BE2C (cell line): ENCODE data around the gene TRDMT1.

ENCODE experiments used
- DNase-seq: peaks from one replicate; pipeline ENCODE4 v3.0.0-alpha.2; 2020
- H3K27me3 ChIP-seq: fragments of 250-450 bp; sonication (Bioruptor Pico); 2 replicates; pipeline ENCODE4 v1.5.1; 2020; ENCODE audit warnings: mild to moderate bottlenecking
- H3K36me3 ChIP-seq: fragments of 250-450 bp; sonication (Bioruptor Pico); 2 replicates; pipeline ENCODE4 v1.5.1; 2020; ENCODE audit warnings: mild to moderate bottlenecking
- H3K4me1 ChIP-seq: fragments of 250-450 bp; sonication (Bioruptor Pico); 2 replicates; pipeline ENCODE4 v1.5.1; 2020
- H3K4me3 ChIP-seq: 2 replicates; pipeline ENCODE4 v1.5.1; 2011; ENCODE audit warnings: low read depth, low read length
- H3K9me3 ChIP-seq: fragments of 250-450 bp; sonication (Bioruptor Pico); 2 replicates; pipeline ENCODE4 v1.5.1; 2020
- CTCF ChIP-seq: IDR thresholded peaks from 2 replicates; pipeline ENCODE4 v1.5.1; 2012; ENCODE audit warnings: mild to moderate bottlenecking, low read depth, low read length

Gene TRDMT1

GRCh38 chr10:17146892-17147291 is 54.6 kb downstream of the TRDMT1 start:
- no peak for TF ChIP-seq CTCF
- no peaks in the 10 kb centered on the region for H3K9me3 ChIP-seq
- no peak overlapping the region for H3K4me3 ChIP-seq
- H3K27me3 ChIP-seq = no peaks in the 10 kb centered on the region
- no peaks in the 10 kb centered on the region for H3K4me1 ChIP-seq
- DNase-seq = no peak
- H3K36me3 ChIP-seq = no peaks in the 10 kb centered on the region

- Histone ChIP-seq H3K36me3 (no peaks in the 10 kb centered on the region), H3K4me1 (peaks cover 3% of the 10 kb centered on the region; the same call in 1 of the 2 replicates), H3K4me3 (no peak overlapping the region), H3K9me3 (no peaks in the 10 kb centered on the region), H3K27me3 (no peaks in the 10 kb centered on the region)
- TF ChIP-seq CTCF = no peak
- DNase-seq = no peak
Observed at GRCh38 chr10:17145239-17145638, 56.2 kb downstream of the TRDMT1 start.

DNA sequence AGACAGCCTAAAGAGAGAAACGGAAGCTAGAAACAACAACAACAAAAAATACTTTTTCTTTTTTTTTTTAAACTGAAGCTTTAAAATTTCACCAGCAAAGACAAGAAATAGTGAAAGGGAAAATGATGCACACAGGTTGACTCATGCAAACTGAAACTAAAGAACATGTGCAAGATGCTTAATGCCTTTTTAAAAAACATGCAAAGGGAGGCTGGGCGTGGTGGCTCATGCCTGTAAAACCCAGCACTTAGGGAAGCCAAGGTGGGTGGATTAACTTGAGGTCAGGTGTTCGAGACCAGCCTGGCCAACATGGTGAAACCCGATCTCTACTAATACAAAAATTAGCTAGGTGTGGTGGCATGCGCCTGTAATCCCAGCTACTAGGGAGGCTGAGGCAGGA is 56.7 kb downstream of the TRDMT1 start:
- peaks cover 3% of the 10 kb centered on the region; the same call in 1 of the 2 replicates for H3K4me1 ChIP-seq
- DNase-seq = no peak
- H3K4me3 ChIP-seq = no peak overlapping the region
- H3K9me3 ChIP-seq = no peaks in the 10 kb centered on the region
- no peaks in the 10 kb centered on the region for H3K36me3 ChIP-seq
- no peaks in the 10 kb centered on the region for H3K27me3 ChIP-seq
- no peak for TF ChIP-seq CTCF

DNA sequence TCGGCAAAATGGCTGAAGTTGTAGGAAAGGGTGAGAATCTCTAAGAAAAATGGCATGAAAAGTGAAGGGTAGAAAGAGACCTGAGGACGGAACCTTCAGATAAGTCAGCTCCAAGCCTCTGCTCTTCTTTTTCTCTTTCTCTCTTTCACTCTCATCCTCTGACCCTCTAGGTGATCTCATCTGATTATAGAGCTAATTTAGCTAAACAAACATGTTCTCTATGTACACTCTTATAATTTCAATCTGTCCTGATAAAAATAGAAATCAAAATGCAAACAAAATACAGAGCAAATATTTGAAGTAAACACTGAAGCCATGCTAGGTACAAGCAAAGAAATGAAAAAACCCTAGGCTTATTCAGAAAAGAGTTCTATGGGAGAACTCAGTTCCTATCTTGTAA is 57.4 kb downstream of the TRDMT1 start:
- peaks cover 3% of the 10 kb centered on the region; the same call in 1 of the 2 replicates for H3K4me1 ChIP-seq
- no peaks in the 10 kb centered on the region for H3K27me3 ChIP-seq
- no peak for DNase-seq
- H3K4me3 ChIP-seq = no peak overlapping the region
- no peaks in the 10 kb centered on the region for H3K9me3 ChIP-seq
- TF ChIP-seq CTCF = no peak
- no peaks in the 10 kb centered on the region for H3K36me3 ChIP-seq

DNA sequence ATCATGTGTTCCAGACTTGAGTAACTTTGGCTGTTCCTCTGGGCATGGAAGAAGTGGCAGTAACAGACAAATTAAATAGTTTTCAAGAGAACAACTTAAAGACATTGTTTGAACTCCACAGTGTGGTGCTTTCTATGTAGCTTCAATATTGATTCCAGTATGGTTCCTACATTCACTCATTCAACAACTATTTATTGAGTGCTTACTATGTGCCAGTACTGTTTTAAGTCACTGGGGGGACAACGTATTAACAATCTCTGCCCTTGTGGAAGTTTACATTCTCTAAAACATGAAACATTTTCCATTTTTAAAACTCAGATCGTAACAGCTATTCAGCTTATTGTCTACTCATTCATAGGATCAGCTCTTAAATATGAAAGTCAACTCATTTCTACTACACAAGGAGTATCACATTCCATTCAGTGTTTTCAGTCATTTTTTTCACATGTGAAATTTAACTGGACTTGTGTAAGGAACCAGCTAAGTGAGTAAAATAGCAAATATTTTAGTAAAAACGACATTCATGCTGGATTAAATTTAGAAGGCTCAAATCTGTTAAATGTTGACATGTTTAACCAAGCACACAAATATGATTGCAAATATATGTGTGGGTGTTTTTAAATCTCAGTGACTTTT is 58.3 kb downstream of the TRDMT1 start:
- H3K9me3 ChIP-seq = no peaks in the 10 kb centered on the region
- no peak for DNase-seq
- no peak overlapping the region for H3K4me3 ChIP-seq
- H3K36me3 ChIP-seq = no peaks in the 10 kb centered on the region
- TF ChIP-seq CTCF = no peak
- no peaks in the 10 kb centered on the region for H3K27me3 ChIP-seq
- H3K4me1 ChIP-seq = peaks cover 3% of the 10 kb centered on the region; the same call in 1 of the 2 replicates

DNA sequence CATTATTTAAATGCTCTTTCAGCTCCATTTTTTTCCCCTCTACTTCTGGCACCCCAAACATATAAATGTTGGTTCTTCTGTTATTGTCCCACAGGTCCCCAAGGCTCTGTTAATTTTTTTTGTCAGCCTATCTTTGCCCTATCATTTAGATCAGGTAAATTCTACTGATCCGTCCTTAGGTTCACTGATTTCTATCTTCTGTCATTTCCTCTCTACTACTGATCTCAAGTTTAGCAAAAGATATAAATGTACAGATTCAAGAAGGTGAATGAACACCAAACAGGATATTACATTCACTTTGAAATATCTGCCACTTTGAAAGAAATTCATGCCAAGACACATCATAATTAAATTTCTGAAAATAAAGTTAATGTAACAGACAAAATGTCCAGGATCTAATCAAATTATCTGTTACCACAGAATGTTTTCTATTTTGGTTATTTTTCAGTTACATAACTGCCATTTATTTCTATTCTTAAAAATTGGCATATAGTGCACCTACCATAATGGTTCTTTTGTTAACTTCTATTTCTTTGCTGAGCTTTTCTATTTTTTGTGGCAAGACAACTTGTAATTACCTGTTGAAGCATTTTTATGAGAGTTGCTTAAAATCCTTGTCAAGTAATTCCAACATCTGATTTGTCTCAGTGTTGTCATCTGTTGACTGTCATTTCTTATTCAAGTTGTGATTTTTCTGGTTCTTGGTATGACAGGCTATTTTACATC is 59.8 kb downstream of the TRDMT1 start:
- TF ChIP-seq CTCF = no peak
- H3K9me3 ChIP-seq = no peaks in the 10 kb centered on the region
- no peaks in the 10 kb centered on the region for H3K36me3 ChIP-seq
- no peak overlapping the region for H3K4me3 ChIP-seq
- no peak for DNase-seq
- H3K4me1 ChIP-seq = peaks cover 3% of the 10 kb centered on the region; the same call in 1 of the 2 replicates
- H3K27me3 ChIP-seq = no peaks in the 10 kb centered on the region
